ENCODE measurements around the gene GAGE1. TPM values are rescaled to one million over a fixed set of nuclear protein-coding genes. Genes with fewer than 3 reads are reported as not detected.
"Not testable (repeated sequence)": the region's sequence is repeated elsewhere in the genome, so short reads cannot be mapped to it uniquely, and the experiment has no call there.

The GAGE1 gene, protein sequence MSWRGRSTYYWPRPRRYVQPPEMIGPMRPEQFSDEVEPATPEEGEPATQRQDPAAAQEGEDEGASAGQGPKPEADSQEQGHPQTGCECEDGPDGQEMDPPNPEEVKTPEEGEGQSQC
- not detected for total RNA-seq

DNA sequence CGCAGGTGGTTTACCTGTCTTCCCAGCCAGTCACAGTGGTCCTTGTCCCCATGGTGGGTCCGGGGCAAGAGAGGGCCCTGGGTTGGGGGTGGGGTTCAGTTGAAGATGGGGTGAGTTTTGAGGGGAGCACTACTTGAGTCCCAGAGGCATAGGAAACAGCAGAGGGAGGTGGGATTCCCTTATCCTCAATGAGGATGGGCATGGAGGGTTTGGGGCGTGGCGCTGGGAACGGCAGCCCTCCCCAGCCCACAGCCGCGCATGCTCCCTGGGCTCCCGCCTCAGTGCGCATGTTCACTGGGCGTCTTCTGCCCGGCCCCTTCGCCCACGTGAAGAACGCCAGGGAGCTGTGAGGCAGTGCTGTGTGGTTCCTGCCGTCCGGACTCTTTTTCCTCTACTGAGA, at the start of gene GAGE1:
Gene GAGE1 (plus strand): TSS at position 301 of the 400 bp plus-strand sequence. CDS start 1,155 bp downstream, outside the sequence.
- WGBS, 2 donors: no CpG with 5 or more reads among the region's 16 CpGs
- not testable (repeated sequence) for H3K27ac ChIP-seq

GRCh38 chrX:49550989-49551388, 47.8 kb upstream of the GAGE1 start, which contains the start of gene GAGE12E:
Gene GAGE12E, plus strand, starts transcription at chrX:49551289. Its CDS starts 1,155 bp downstream, at chrX:49552444.
- H3K4me1 ChIP-seq; DNase-seq (ENCODE audit: low spot score in 2 of 2); H3K27ac ChIP-seq; H3K27me3 ChIP-seq; H3K36me3 ChIP-seq; H3K4me3 ChIP-seq; H3K9me3 ChIP-seq: not testable (repeated sequence)
- WGBS, 2 donors: no CpG with 5 or more reads among the region's 16 CpGs

More for the DNA sequence above, at the start of gene GAGE1:
- H3K27me3 ChIP-seq; H3K4me3 ChIP-seq; H3K9me3 ChIP-seq; H3K36me3 ChIP-seq; H3K4me1 ChIP-seq; DNase-seq (ENCODE audit: low spot score in 2 of 2): not testable (repeated sequence)

DNA sequence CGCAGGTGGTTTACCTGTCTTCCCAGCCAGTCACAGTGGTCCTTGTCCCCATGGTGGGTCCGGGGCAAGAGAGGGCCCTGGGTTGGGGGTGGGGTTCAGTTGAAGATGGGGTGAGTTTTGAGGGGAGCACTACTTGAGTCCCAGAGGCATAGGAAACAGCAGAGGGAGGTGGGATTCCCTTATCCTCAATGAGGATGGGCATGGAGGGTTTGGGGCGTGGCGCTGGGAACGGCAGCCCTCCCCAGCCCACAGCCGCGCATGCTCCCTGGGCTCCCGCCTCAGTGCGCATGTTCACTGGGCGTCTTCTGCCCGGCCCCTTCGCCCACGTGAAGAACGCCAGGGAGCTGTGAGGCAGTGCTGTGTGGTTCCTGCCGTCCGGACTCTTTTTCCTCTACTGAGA, 38.3 kb upstream of the GAGE1 start, which contains the start of gene GAGE12F:
Gene GAGE12F (plus strand): TSS at position 301 of the 400 bp plus-strand sequence. CDS start 1,155 bp downstream, outside the sequence.
- H3K27ac ChIP-seq; DNase-seq (ENCODE audit: low spot score in 2 of 2); H3K4me3 ChIP-seq; H3K9me3 ChIP-seq; H3K4me1 ChIP-seq; H3K36me3 ChIP-seq; H3K27me3 ChIP-seq: not testable (repeated sequence)
- no CpG with 5 or more reads among the region's 16 CpGs for WGBS, 2 donors

GRCh38 chrX:49568728-49569127, 30.1 kb upstream of the GAGE1 start:
- H3K9me3 ChIP-seq; H3K4me1 ChIP-seq; H3K4me3 ChIP-seq; H3K27ac ChIP-seq; DNase-seq (ENCODE audit: low spot score in 2 of 2); H3K36me3 ChIP-seq; H3K27me3 ChIP-seq: not testable (repeated sequence)
- no CpG with 5 or more reads among the region's 11 CpGs for WGBS, 2 donors

- not testable (repeated sequence) for H3K4me3 ChIP-seq; DNase-seq (ENCODE audit: low spot score in 2 of 2); H3K36me3 ChIP-seq; H3K9me3 ChIP-seq; H3K27ac ChIP-seq; H3K4me1 ChIP-seq; H3K27me3 ChIP-seq
- WGBS, 2 donors: 98% methylated on average over 8 of the region's 13 CpGs; no CpG with 5 or more reads in 1 of the 2 donors
Observed at GRCh38 chrX:49569152-49569551, 29.7 kb upstream of the GAGE1 start.

- no CpG with 5 or more reads among the region's 16 CpGs for WGBS, 2 donors
- not testable (repeated sequence) for DNase-seq (ENCODE audit: low spot score in 2 of 2); H3K27me3 ChIP-seq; H3K36me3 ChIP-seq; H3K4me1 ChIP-seq; H3K4me3 ChIP-seq; H3K9me3 ChIP-seq; H3K27ac ChIP-seq
Observed at GRCh38 chrX:49570100-49570499, 28.7 kb upstream of the GAGE1 start, which contains the start of gene GAGE12G. Gene GAGE12G, plus strand, starts transcription at chrX:49570400. Its CDS starts 1,155 bp downstream, at chrX:49571555.

- H3K4me1 ChIP-seq; H3K27ac ChIP-seq; DNase-seq (ENCODE audit: low spot score in 2 of 2); H3K27me3 ChIP-seq; H3K4me3 ChIP-seq; H3K36me3 ChIP-seq; H3K9me3 ChIP-seq: not testable (repeated sequence)
- WGBS, 2 donors: no CpG with 5 or more reads among the region's 16 CpGs
Observed at GRCh38 chrX:49579649-49580048, 19.2 kb upstream of the GAGE1 start, which contains the start of gene GAGE12H. Gene GAGE12H, plus strand, starts transcription at chrX:49579949. Its CDS starts 1,155 bp downstream, at chrX:49581104.

- H3K36me3 ChIP-seq; DNase-seq (ENCODE audit: low spot score in 2 of 2); H3K27me3 ChIP-seq; H3K4me3 ChIP-seq; H3K27ac ChIP-seq; H3K9me3 ChIP-seq; H3K4me1 ChIP-seq: not testable (repeated sequence)
- WGBS, 2 donors: no CpG with 5 or more reads among the region's 16 CpGs
Observed at GRCh38 chrX:49589196-49589595, 9.6 kb upstream of the GAGE1 start, which contains the start of gene GAGE2A. Gene GAGE2A, plus strand, starts transcription at chrX:49589496. Its CDS starts 1,155 bp downstream, at chrX:49590651.

DNA sequence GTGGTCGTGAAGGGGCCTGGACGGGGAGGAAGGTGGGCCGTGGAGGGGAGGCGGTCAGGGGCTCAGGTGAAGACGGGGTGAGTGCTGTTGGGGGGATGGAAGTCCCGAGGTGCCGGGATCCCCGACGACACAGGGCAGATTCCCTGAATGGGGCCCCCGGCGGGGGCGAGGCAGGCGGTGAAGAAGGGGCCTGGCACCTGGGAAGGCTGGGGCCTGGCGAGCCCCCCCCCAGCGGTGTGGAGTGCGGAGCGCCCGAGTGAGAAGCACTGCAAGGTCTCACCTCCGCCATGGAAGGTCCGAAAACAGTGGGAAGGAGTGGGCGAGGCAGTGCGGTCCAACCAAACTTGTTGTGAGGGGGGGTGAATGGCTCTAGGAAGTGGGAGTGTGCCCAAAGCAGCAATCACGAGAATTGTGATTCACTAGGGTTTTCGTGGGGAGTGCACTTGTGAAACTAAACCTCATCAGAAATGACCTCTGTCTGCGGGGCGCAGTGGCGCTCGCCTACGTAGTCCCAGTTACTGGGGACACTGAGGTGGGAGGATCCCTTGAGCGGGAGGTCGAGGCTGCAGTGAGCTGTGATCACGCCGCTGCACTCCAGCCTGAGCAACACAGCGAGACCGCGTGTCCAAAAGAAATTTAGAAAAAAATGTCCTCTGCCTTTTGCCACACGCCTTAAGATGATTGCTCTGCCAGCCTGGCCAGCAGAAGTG, 8.9 kb upstream of the GAGE1 start:
- not testable (repeated sequence) for H3K4me3 ChIP-seq; H3K9me3 ChIP-seq; H3K27me3 ChIP-seq; H3K27ac ChIP-seq; H3K36me3 ChIP-seq; H3K4me1 ChIP-seq; DNase-seq (ENCODE audit: low spot score in 2 of 2)
- WGBS, 2 donors: 91 to 93% methylated on average over 23 to 33 of the region's 37 CpGs

DNA sequence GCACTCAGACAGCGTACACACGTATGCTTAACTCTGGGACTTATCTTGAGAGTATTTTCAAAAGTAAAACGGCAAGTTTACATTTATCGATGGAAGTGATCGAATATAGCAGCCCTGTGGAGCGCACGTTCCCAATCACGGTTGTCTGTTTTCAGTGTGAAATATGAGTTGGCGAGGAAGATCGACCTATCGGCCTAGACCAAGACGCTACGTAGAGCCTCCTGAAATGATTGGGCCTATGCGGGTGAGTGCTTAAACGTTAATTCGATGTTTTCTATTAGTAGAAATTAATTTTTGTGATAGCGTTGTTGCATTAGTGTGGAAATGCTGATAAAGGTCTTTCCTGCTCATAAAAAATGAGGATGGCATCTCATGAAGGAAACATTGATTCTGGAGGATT, 8.3 kb upstream of the GAGE1 start:
- DNase-seq (ENCODE audit: low spot score in 2 of 2); H3K27me3 ChIP-seq; H3K9me3 ChIP-seq; H3K4me1 ChIP-seq; H3K27ac ChIP-seq; H3K4me3 ChIP-seq; H3K36me3 ChIP-seq: not testable (repeated sequence)
- 87 to 94% methylated on average over 15 of the region's 17 CpGs for WGBS, 2 donors

All from tibial nerve (tissue), 4 donors.